T-helper 2 cell treated with Interferon-gamma antibody and Interleukin-4, amounts not matched to agents 5 μg/mL and 100 μg/mL, for 36 hours (primary cell): ENCODE measurements around the gene SIGLEC1.

Experiments used
- DNase-seq: peaks from one replicate; pipeline ENCODE4 v3.0.0; 2021; ENCODE audit warnings: low spot score
- H3K27ac Mint-ChIP-seq: one replicate; pipeline ENCODE4 v1.8.0; 2021; ENCODE audit warnings: mild to moderate bottlenecking, mixed read lengths
- H3K27me3 Mint-ChIP-seq: one replicate; pipeline ENCODE4 v1.8.0; 2021; ENCODE audit warnings: low read depth, mixed read lengths
- H3K36me3 Mint-ChIP-seq: one replicate; pipeline ENCODE4 v1.8.0; 2021; ENCODE audit warnings: low read depth, mixed read lengths
- H3K4me1 Mint-ChIP-seq: one replicate; pipeline ENCODE4 v1.8.0; 2021; ENCODE audit warnings: low read depth, mixed read lengths
- H3K4me3 Mint-ChIP-seq: one replicate; pipeline ENCODE4 v1.8.0; 2022; ENCODE audit warnings: mild to moderate bottlenecking, moderate library complexity, mixed read lengths
- H3K9me3 Mint-ChIP-seq: one replicate; pipeline ENCODE4 v1.8.0; 2021; ENCODE audit warnings: mixed read lengths

Gene SIGLEC1

GRCh38 chr20:3667434-3668037 is 44.9 kb downstream of the SIGLEC1 start:
- no peaks in the 10 kb centered on the region for H3K36me3 Mint-ChIP-seq
- H3K27ac Mint-ChIP-seq: no peak overlapping the region
- H3K4me1 Mint-ChIP-seq: peaks cover 21% of the 10 kb centered on the region
- no peak overlapping the region for H3K4me3 Mint-ChIP-seq
- peaks cover 40% of the 10 kb centered on the region for H3K27me3 Mint-ChIP-seq
- no peaks in the 10 kb centered on the region for H3K9me3 Mint-ChIP-seq
- DNase-seq: no peak

- H3K9me3 Mint-ChIP-seq: no peaks in the 10 kb centered on the region
Observed at GRCh38 chr20:3663858-3664257, 48.5 kb downstream of the SIGLEC1 start.

DNA sequence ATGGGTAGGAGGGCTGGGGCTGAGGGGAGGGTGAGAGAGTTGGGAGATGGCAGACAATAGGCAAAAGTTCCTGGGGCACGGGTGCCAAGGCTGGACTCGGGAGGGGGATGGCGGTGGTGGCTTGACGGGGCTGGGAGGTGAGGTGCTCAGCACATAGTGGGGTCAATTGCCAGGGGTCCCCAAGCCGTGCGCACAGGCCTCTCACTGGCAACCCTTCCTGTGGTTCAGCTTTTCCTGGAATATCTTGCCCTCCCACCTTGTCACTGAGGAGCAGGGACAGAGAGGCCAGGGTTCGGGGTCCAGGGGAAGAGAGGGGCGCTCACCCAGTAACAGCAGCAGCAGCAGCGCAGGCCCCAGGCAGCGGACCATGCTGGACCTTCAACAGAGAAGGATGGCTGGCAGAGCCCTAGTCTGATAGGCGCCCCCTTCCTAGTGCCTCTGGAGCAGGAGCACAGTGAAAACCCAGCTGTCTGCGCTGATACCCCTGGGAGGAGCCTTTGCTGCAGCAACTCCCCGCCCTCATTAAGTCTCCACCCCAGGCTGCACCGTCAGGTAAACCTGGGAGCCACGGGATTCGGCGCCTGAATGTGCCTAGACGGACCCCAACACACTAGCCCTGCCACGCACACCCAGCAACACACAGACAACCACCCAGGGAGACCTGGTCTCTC is 49.2 kb downstream of the SIGLEC1 start, which contains the start of gene GFRA4:
TSS of gene GFRA4 (minus strand) at position 369 of the 671 bp plus-strand sequence. CDS start at position 369, 0 bp downstream.
- no peaks in the 10 kb centered on the region for H3K9me3 Mint-ChIP-seq
- no peak for DNase-seq
- H3K4me3 Mint-ChIP-seq: no peak within 1 kb of the TSS
- peaks cover 53% of the 10 kb centered on the region for H3K27me3 Mint-ChIP-seq
- peaks cover 27% of the 10 kb centered on the region for H3K4me1 Mint-ChIP-seq
- H3K36me3 Mint-ChIP-seq: no peaks in the 10 kb centered on the region
- no peak within 1 kb of the TSS for H3K27ac Mint-ChIP-seq

More at GRCh38 chr20:3663858-3664257, 48.5 kb downstream of the SIGLEC1 start:
- DNase-seq: no peak
- H3K4me1 Mint-ChIP-seq: peaks cover 23% of the 10 kb centered on the region
- H3K4me3 Mint-ChIP-seq: no peak overlapping the region
- H3K36me3 Mint-ChIP-seq: no peaks in the 10 kb centered on the region
- H3K27ac Mint-ChIP-seq: no peak overlapping the region
- peaks cover 50% of the 10 kb centered on the region for H3K27me3 Mint-ChIP-seq
